22Rv1 (cell line): ENCODE measurements around the gene MATN3.

ENCODE experiments used
- H3K27ac ChIP-seq: fragments of 450-650 bp; 2 replicates; pipeline ENCODE4 v1.5.1; 2017
- CTCF ChIP-seq: fragments of 450-650 bp; IDR thresholded peaks from 2 replicates; pipeline ENCODE4 v1.5.1; 2017; ENCODE audit warnings: mild to moderate bottlenecking
- ZFX ChIP-seq: fragments of 450-650 bp; IDR thresholded peaks from 2 replicates; pipeline ENCODE4 v1.6.1; 2017; ENCODE audit warnings: antibody characterized with exemption, borderline replicate concordance

The MATN3 gene

GRCh38 chr2:20023688-20024087 lies 11.2 kb upstream of the MATN3 start:
- no peak overlapping the region for H3K27ac ChIP-seq
- TF ChIP-seq ZFX (no peak), CTCF (no peak)

GRCh38 chr2:20021405-20022009 lies 9.0 kb upstream of the MATN3 start:
- no peak overlapping the region for H3K27ac ChIP-seq
- TF ChIP-seq CTCF = no peak
- TF ChIP-seq ZFX = no peak

- TF ChIP-seq ZFX (no peak), CTCF (no peak)
- no peak overlapping the region for H3K27ac ChIP-seq
Observed at GRCh38 chr2:20019747-20020146, 7.3 kb upstream of the MATN3 start.

- no peak overlapping the region for H3K27ac ChIP-seq
- no peak for TF ChIP-seq CTCF
- no peak for TF ChIP-seq ZFX
Observed at GRCh38 chr2:20018601-20019152, 6.2 kb upstream of the MATN3 start.

GRCh38 chr2:20016346-20016745 lies 3.9 kb upstream of the MATN3 start:
- TF ChIP-seq CTCF (no peak), ZFX (no peak)
- H3K27ac ChIP-seq = no peak overlapping the region

- no peak overlapping the region for H3K27ac ChIP-seq
- peak; percentile 82 for TF ChIP-seq CTCF
- no peak for TF ChIP-seq ZFX
Observed at GRCh38 chr2:20015482-20016083, 3.1 kb upstream of the MATN3 start.

GRCh38 chr2:20013126-20013849 lies 820 bp upstream of the MATN3 start:
- no peak overlapping the region for H3K27ac ChIP-seq
- no peak for TF ChIP-seq CTCF
- no peak for TF ChIP-seq ZFX
